Measurements from ENCODE around the gene TNFRSF1B. TPM values are rescaled to one million over a fixed set of nuclear protein-coding genes. Genes with fewer than 3 reads are reported as not detected.

Gene TNFRSF1B
- total and polyA plus RNA-seq, 3 donors from 2014 or later: 7.7 to 10.6 (median 8.0) TPM

- peak overlapping the region in 1 of 2 donors; percentile 70 for H3K27ac ChIP-seq
- WGBS, 2 donors: 78 to 91% methylated on average over 7 of the region's 7 CpGs
- intact Hi-C loops (cut with DNase I; ENCODE audit: low total_unique reads): no loop called here
- H3K4me1 ChIP-seq: peaks cover 13% of the 10 kb centered on the region
- H3K27me3 ChIP-seq: no peaks in the 10 kb centered on the region
- TF ChIP-seq POLR2A (IDR thresholded peaks at IDR 0.05): no peak
- TF ChIP-seq, protein P1, sequence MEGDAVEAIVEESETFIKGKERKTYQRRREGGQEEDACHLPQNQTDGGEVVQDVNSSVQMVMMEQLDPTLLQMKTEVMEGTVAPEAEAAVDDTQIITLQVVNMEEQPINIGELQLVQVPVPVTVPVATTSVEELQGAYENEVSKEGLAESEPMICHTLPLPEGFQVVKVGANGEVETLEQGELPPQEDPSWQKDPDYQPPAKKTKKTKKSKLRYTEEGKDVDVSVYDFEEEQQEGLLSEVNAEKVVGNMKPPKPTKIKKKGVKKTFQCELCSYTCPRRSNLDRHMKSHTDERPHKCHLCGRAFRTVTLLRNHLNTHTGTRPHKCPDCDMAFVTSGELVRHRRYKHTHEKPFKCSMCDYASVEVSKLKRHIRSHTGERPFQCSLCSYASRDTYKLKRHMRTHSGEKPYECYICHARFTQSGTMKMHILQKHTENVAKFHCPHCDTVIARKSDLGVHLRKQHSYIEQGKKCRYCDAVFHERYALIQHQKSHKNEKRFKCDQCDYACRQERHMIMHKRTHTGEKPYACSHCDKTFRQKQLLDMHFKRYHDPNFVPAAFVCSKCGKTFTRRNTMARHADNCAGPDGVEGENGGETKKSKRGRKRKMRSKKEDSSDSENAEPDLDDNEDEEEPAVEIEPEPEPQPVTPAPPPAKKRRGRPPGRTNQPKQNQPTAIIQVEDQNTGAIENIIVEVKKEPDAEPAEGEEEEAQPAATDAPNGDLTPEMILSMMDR (IDR thresholded peaks at IDR 0.05): no peak
- no peaks in the 10 kb centered on the region for H3K36me3 ChIP-seq (ENCODE audit: low read depth, missing control alignments)
- DNase-seq: no peak
- H3K9me3 ChIP-seq: no peaks in the 10 kb centered on the region
- H3K4me3 ChIP-seq: no peak overlapping the region
Observed at GRCh38 chr1:12183095-12183794, 16.5 kb downstream of the TNFRSF1B start.

DNA sequence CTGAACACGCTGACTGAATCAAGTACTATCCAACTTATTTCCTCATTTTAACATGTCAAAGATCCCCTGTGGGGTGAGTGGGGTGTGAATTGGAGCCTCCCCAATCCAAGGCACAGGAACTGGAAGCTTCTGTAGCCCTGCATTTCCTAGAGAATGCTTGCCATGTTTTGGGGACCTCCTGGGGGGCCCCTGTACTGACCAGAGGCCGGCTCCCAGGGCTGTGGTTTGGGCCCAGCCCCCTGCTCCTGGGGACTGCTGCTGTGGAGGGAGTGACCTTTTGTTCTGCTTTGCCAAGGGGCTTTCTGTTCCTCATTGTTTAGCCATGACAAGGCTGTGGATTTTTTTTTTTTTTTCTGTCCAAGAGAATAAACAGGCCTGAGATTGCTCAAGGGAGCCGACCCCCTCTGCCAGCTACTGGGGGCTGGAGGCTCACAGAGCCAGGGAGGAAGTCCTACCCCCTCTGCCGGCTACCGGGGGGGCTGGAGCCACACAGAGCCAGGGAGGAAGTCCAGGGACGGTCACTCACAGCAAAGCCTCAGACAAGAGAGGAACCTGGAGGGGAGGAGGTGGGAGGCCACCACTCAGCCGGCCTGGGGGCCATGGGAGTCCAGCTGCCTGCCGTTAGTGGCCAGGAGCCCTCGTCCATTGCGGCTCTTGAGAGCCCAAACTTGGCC, 17.4 kb downstream of the TNFRSF1B start:
- DNase-seq: peak; percentile 53
- no peaks in the 10 kb centered on the region for H3K27me3 ChIP-seq
- H3K27ac ChIP-seq: peak overlapping the region; percentile 27 to 70
- H3K4me3 ChIP-seq: no peak overlapping the region
- 26% methylated on average over 7 to 8 of the region's 10 CpGs for WGBS, 2 donors
- H3K36me3 ChIP-seq (ENCODE audit: low read depth, missing control alignments): no peaks in the 10 kb centered on the region
- peaks cover 13% of the 10 kb centered on the region for H3K4me1 ChIP-seq
- intact Hi-C loops (cut with DNase I; ENCODE audit: low total_unique reads): no loop called here
- H3K9me3 ChIP-seq: no peaks in the 10 kb centered on the region
- TF ChIP-seq, protein P1 (IDR thresholded peaks at IDR 0.05): no peak
- no peak for TF ChIP-seq POLR2A (IDR thresholded peaks at IDR 0.05)

DNA sequence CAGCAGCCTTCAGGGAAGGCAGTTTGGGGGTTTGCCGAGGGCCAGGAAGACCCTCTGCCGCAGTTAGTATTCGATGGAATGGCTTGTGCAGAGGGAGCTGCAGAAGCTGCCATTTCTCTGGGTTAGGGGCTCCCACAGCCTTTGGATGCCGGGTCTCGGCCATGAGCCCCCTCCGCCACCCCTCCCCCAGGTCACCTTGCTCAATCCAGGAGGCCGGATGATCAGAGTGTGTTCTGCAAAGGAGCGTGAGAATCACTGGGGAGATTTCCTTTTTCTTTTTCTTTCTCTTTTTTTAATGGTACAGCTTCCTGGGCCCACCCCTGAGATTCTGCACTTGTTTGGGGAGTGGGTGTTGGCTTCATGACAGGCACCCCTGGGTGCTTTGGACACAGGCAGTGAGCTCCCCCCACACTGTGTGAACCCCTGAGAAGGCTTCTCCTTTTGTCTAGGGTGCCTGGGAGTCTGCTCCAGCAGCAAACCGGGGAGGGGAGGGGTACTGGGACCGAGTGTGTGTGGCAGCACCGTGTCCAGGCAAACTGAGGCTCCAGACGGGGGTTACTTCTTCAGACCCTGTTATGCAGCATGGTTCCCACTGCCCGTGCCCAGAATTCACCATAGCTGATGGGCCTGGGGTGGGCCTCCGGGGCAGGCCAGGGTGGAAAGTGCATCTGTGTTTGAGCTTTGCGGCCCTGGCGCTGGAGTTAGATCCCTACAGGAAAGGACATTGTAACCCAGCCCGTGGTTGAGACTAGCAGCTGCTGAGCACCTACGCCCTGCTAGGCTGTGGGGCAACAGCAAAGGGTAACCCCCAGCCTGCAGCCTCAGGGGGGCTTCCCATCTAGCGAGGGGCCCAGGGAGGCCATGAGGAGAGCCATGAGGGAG, 18.5 kb downstream of the TNFRSF1B start:
- WGBS, 2 donors: 73% methylated on average over 17 to 19 of the region's 19 CpGs
- TF ChIP-seq, protein P1 (IDR thresholded peaks at IDR 0.05): no peak
- TF ChIP-seq POLR2A (IDR thresholded peaks at IDR 0.05): no peak
- H3K4me1 ChIP-seq: peaks cover 13% of the 10 kb centered on the region

DNA sequence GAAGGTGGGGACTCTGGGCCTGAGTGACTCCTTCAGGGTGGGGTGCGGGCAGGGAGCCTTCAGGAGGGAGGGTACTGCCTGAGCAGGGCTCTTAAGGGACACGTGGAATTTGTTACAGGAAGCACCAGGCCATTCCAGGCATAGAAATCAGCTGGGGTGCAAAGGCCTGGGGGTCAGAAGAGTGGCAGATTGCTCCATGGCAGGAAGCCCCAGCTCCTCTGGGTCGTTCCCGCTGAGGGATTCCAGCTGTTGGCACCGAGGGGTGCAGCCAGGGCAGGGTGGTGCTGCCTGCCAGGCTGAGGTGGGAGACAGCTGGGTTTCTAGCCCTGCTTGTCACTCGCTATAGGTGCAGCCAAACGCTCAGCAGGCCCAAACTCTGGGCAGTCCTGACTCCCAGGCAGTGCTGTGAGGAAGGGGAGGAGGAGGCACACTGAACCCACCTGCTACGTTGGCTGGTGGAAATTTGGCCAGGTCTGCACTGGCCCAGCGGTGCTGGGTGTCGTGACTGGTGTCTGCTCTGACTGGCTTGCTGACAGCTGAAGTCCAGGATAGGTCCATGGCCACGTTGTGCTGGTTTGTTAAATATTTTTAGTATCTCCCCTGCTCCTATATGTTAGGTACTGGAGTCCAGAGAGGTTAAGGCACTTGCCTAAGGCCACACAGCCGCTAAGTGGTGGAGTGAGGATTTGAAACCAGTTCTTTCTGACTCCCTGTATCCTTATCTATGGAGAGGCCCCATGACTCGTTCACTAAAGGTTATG, 19.3 kb downstream of the TNFRSF1B start:
- no peak overlapping the region for H3K4me3 ChIP-seq
- intact Hi-C loops (cut with DNase I; ENCODE audit: low total_unique reads): no loop called here
- 80 to 81% methylated on average over 13 of the region's 13 CpGs for WGBS, 2 donors
- H3K4me1 ChIP-seq: peaks cover 13% of the 10 kb centered on the region
- H3K27ac ChIP-seq: peak overlapping the region in 1 of 2 donors; percentile 70
- H3K36me3 ChIP-seq (ENCODE audit: low read depth, missing control alignments): no peaks in the 10 kb centered on the region
- H3K27me3 ChIP-seq: no peaks in the 10 kb centered on the region
- no peaks in the 10 kb centered on the region for H3K9me3 ChIP-seq
- TF ChIP-seq, protein P1 (IDR thresholded peaks at IDR 0.05): no peak
- TF ChIP-seq POLR2A (IDR thresholded peaks at IDR 0.05): no peak
- no peak for DNase-seq

More for the DNA sequence above, 18.5 kb downstream of the TNFRSF1B start:
- intact Hi-C loops (cut with DNase I; ENCODE audit: low total_unique reads): no loop called here
- Histone ChIP-seq H3K9me3 (no peaks in the 10 kb centered on the region), H3K4me3 (no peak overlapping the region), H3K27me3 (no peaks in the 10 kb centered on the region), H3K27ac (peak overlapping the region; percentile 27 to 70), H3K36me3 (ENCODE audit: low read depth, missing control alignments) (no peaks in the 10 kb centered on the region)
- DNase-seq: no peak
